NOMO-1 (cell line): ENCODE data around the gene IGF2BP1.

Source experiments
- DNase-seq, 2 experiments: peaks; one replicate each; lab custom pipeline; 2025; ENCODE audit not compliant: unreplicated experiment in 2 of 2; lab: John Stamatoyannopoulos, UW

The IGF2BP1 gene

DNA sequence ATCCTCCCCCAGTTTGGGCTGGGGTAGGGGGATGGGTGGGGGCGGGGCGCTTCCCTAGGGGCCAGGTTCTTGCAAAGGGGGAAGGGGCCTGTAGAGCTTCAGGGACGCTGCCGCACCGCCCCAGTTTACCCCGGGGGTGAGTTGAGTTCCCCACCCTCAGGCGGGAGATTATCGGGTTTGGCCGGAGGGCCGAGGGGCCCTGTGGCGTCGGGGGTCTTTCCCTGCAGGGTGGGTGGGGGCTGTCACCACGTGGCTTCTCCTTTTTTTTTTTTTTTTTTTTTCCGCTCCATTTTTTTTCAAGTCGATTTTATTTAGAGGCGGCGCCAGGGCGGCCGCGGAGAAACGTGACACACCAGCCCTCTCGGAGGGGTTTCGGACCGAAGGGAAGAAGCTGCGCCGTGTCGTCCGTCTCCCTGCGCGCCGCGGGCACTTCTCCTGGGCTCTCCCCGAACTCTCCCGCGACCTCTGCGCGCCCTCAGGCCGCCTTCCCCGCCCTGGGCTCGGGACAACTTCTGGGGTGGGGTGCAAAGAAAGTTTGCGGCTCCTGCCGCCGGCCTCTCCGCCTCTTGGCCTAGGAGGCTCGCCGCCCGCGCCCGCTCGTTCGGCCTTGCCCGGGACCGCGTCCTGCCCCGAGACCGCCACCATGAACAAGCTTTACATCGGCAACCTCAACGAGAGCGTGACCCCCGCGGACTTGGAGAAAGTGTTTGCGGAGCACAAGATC is at the start of gene IGF2BP1:
Gene IGF2BP1 (plus strand): TSS at position 283 of the 724 bp plus-strand sequence. CDS start 361 bp downstream, at position 644.
- DNase-seq: peak in 1 of 2 experiments; percentile 20

DNA sequence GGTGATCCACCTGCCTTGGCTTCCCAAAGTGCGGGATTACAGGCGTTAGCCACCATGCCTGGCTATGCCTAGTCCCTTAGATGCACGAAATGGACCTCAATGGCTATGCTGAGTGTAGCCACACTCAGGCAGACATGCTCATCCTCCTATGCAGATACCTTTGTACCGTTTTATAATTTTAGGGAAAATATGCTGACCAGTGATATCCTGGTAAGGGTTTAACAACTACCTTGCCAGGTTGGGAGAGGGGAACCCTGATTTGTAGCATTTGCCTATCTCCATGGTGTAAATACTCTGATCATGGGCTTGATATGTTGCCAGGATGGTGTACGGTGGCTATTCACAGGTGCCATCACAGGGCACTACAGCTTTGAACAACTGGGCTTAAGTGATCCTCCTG is 45.6 kb upstream of the IGF2BP1 start:
- no peak for DNase-seq

DNA sequence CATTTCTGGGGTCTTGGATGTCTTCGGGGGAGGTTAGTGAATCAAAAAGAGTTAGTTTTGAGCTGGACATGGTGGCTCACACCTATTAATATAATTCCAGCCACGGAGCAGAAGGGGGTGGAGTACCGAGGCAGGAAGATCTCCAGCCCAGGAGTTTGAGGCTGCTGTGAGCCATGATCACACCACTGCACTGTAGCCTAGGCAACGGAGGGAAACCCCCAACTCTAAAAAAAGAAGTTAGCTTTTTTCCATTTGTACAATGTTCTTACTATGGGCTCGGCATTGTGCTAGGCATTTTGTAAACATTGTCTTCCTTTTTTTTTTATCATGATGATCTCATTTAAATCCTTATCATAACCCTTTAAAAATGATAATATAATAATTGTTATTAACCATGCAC is 44.3 kb upstream of the IGF2BP1 start:
- no peak for DNase-seq

DNA sequence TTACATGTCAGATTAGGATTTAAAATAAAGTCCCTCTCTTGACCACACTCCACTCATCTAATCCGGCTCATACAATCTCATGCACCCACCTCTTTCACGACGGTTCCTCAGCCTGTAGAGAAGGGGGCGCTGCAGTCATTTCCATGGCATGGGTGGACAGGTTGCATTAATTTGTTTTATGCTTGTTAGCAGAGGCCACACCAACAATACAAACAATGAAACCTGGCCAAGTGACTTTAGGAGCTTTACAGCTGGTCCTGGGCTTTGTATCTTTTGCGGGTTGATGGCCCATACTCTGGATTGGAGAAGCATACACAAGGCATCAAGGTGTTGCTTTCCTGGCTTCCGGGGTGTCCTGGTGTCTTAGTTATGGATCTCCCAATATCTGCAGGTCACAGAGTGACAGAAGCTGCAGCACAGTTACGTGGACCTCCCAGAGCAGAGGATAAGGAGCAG is 42.9 kb upstream of the IGF2BP1 start:
- DNase-seq: peak in 1 of 2 experiments; percentile 3

DNA sequence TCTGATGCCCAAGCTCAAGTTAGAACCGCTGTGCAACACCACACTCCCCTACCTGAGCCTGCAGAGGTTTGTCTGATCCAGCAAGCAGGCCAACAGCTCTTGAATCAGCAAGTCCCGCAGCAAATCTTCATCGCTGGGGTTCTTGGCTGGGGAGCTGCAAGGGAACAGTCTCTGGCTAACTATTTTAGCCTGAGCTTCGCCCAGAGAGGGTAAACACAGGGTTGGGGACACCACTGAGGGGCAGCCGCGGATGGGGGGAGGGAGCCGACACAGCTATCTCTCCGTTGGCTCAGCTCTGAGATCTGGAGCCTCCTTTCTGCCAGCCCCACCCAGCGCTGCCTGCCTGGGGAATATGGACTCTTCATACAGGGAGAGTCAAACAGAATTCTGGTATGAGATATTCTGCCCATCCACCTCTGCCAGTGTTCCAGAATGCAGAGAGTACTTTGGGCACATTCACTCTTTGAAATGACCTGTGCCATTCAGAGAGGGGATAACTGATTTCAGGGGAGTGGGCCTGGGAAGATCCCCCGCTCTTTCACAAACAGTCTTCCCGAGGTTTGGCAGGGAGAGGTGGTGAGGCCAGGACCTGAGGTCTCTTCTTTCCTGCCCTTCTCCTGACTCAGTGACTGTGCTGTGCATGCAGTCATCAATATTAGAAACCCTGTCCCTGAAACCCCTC is 36.2 kb upstream of the IGF2BP1 start:
- no peak for DNase-seq

DNA sequence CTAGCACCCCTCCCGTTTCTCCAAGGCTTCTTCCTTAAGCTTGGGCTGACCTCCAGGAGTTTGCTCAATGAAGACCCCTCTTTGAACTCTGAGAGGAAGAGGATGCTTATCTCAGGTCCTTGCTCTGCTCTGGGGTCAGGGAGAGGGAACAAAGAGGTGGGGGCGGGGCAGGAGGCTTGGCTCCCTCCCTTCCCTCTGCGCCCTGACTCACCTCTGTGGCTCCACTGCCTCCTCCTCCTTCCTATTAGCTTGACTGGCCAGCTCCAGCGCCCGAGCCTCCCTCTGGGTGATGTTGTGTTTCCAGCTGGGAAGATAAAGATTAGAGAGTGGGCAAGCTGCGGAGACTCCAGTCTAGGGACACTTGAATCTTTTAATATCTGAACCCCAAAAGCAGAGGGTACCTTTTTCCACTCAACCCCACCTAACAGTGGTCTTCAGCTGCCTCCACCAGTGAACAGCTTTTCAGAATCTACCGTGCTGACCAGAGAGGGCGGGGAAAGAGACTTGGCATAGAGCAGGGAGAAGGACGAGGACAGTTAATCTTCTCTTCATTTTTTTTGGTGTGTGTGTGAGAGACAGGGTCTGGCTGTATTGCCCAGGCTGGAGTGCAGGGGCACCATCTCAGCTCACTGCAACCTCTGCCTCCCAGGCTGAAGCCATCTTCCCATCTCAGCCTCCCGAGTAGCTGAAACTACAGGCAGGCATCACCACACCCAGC is 35.5 kb upstream of the IGF2BP1 start:
- DNase-seq: no peak

DNA sequence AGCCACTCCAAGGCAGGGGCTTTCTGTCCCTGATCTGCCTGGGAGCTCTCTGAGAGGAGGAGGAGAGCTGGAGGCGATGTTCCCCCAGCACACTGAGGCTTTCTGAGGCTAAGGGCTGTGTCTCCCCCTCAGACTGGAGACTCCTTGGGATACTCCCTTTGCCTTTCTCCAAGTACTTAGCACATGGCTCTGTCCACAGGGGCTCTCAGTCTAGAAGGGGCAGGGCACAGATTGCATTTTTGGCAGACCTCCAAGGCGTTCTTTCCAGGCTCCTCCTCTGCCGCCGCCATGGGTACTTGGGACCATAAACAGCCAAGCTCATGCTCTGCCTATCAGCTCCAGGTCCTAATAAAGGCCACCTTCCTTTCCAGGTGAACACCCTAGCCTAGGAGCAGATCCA is 27.0 kb upstream of the IGF2BP1 start:
- DNase-seq: no peak

DNA sequence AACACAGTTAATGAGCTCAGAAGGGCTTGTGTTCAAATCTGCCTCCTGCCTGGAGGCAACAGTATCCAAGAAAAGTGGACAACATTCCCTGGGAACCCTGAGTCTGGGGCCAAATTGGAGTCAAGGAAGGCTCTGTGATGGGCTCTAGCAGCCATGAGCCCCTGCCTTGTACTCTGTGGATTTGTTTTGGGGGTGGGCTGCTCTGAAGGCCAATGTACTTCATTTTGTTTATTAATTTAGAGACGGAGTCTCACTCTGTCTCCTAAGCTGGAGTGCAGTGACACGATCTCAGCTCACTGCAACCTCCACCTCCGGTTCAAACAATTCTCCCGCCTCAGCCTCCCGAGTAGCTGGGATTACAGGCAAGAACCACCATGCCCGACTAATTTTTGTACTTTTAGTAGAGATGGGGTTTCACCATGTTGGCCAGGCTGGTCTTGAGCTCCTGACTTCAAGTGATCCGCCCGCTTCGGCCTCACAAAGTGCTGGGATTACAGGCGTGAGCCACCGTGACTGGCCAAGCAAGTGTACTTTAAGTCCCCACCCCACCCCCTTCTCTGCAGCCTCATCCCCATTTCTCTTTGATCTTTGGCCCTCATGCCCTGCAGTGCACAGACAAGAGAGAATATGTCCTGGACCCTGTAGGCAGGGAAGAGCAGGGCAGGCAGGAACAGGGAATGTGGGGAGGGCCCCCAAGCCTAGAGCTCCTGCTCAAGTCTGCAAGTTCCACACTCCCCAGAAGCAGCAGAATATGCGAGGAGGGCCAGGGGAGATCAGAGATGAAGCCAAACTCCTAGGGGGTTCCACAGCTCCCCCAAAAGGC is 26.1 kb upstream of the IGF2BP1 start:
- no peak for DNase-seq

DNA sequence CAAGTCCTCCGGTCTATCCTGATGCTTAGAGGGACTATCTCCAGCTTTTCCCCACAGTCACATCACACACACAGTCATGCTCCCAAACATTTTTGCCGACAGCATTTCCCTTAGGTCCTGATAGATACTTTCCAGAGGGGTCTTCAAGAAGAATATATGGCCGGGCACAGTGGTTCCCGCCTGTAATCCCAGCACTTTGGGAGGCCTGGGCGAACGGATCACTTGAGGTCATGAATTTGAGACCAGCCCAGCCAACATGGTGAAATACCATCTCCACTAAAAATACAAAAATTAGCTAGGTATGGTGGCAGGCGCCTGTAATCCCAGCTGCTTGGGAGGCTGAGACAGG is 24.5 kb upstream of the IGF2BP1 start:
- no peak for DNase-seq

DNA sequence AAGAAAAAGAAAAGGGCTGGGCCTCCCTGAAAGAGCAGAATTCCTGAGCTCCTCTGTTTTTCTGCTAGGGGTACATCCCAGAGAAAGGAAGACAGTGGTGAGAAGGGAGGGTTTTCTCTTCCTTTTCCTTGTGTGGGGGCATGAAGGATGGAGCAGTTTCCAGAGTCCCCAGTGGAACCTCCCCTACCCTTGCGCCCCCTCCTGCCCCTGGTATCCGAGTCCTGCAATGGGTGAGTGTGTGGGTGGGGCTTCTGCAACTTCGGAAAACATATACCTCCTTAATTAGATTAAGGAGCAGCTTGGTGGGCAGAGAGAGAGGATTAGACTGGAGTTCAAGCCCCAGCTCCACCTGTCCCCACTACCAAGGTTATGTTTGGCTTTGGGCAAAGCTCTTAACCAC is 23.4 kb upstream of the IGF2BP1 start:
- DNase-seq: no peak

DNA sequence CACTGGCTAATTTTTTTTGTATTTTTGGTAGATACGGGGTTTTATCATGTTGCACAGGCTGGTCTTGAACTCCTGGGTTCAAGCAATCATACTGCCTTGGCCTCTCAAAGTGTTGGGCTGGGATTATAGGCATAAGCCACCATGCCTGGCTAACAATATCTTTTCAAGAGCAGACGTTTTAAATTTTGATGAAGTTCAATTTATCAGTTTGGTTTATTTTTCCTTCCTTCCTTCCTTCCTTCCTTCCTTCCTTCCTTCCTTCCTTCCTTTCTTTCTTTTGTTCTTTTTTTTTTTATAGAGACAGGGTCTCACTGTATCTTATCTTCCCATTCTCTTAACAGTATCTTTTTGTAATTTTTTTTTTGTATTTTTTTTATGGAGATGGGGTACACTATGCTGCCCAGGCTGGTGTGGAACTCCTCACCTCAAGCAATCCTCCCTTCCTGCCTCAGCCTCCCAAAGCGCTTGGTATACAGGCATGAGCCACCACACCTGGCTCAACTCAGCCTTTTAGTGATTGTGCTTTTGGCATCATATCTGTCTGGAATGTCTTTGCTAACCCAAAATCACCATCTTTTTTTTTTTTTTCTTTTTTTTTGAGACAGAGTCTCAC is 15.2 kb upstream of the IGF2BP1 start:
- DNase-seq: no peak

DNA sequence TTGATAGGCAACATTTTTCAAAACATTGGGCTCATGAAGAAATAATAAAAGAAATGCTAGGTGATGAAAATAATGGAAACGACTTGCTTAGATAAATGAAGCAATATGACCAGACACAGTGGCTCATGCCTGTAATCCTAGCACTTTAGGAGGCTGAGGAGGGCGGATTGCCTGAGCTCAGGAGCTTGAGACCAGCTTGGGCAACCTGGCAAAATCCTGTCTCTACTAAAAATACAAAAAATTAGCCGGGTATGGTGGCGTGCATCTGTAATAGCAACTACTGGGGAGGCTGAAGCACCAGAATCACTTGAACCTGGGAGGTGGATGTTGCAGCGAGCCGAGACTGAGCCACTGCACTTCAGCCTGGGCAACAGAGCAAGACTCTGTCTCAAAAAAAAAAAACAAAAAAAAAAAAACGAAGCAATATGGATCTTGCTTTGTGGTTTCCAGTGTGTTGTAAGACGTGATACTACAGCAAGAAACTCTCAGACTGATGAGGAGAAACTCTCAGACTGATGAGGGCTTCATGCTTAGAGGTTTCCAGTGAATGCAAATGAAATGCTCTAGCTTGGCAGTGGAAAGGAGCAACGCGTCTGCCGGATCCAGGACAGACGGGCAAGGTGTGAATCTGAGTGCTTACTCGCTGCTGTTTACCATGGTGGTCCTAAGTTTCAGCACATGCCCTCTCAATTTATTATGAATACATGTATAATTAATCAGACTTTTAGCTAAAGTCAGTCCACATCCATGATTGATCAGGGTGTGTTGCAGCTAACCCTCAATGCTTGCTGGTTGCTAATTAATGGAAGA is 11.5 kb upstream of the IGF2BP1 start:
- DNase-seq: no peak

DNA sequence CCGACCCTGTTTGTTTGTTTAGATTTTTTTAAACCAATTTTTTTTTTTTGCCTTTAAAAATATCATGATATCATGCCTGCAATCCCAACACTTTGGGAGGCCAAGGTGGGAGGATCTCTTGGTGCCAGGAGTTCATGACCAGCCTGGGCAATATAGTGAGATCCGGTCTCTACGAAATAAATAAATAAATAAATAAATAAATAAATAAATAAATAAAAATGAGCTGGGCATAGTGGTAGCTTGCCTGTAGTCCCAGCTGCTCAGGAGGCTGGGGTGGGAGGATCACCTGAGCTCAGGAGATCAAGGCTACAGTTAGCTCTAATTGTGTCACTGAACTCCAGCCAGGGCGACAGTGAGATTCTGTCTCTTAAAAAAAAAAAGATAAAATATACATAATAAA is 8.1 kb upstream of the IGF2BP1 start:
- no peak for DNase-seq

DNA sequence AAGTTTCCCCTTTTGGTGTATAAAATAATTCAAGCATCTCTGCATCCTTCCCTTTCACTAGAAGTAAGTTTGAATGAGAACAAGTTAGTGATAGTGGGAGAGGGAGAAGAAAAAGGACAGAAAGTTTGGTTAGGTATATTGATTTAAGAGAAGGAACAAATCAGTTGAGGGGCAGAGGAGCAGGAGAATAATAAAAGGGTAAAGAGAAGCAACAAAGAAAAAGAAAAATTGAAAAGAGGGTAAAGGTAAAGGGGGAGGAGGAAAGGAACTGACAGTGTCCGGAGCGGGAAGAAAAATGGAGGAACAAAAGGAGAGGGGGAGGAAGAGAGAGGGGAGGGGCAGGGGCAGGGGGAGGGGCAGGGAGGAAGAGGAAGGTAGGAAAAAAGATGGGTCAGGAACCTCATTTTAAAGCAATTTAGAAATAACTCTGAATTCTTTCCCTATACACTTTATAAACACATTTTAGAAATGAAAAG is 6.3 kb upstream of the IGF2BP1 start:
- DNase-seq: no peak

DNA sequence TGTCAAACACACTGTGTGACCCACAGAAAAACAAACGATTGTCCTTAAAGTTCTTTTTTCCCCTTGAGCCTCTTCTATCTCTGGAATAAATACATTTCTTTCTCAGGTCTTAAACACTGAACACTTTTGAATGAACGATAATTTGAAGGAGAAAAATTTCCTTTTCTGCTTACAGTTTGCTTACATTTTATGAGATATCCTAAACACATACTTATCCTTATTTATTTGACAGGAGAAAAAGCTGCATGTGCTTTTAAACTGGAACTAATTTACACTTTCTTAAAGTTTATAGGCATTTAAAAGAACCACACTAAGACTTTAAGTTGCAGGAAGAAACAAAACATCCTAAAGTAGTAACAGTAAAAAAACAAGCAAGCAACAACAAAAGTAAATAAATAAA is 4.7 kb upstream of the IGF2BP1 start:
- DNase-seq: no peak

DNA sequence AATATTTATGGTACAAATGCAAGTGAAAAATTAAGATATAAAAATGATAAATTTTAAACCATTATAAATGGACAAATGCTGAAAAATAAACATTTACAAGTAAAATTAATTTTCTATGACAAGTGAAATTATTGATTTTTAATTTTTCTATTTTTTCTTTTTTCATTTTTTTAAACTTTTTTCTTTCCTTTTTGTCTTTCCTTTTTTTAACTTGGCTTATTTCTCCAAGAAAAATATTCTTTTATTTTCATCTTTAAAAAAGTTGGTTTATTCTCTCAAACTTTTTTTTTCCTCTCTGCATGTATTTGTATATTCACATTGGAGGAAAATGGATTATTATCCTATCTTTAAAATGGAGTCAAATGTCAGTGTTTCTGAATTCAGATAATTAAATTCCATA is 3.9 kb upstream of the IGF2BP1 start:
- no peak for DNase-seq

DNA sequence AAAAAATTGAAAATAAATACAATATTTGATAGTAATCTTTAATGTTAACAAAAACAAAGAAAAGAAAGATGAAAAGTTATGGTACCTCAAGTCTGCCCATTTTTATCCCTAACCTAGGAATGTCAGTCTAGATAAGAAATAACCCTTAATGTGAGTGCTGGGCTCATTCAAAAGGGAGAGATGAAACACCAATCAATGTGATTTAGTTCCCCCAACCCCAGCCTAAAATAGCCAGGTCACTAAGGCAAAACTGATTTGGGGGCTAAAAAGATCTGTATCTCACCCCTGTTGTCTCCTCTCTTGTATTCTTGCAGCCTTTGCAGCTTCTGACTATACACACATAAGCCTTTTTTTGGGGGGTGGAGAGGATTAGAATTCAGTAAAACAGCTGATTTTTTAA is 3.2 kb upstream of the IGF2BP1 start:
- no peak for DNase-seq

DNA sequence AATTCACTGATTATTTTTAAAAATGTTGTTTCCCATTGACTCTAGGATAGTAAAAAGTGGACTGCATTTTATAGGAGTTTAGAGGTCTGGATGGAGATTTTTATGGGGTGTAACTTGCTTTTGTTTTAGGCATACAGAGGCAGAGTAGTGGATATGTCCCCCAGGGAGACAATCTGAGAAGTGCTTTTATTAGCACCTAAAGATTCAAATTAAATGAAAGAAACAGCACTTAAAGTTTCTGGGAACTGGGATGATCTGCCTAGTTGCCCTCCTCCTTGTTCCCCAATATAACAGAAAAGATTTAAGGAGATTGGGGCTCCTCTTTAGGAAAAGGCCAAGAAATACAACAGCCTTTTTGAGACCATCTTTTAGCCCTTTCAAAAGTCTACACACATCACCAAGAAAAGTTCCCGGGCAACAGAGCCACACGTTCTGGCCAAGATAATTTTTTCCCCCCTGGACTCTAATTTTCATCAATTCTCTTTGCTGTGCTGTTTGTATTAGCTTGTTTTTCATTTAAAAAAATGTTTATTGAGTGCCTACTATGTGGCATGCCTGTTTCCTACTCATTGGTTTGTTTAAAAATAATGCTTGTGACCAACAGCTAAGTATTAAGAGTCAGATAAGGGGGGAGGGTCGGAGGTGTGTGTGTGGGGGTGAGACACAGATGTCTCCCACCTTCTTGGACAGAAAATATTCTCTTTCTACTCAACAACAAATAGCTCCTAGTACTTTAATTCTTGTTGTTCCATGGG is 2.5 kb upstream of the IGF2BP1 start:
- DNase-seq: no peak
